Measurements from ENCODE around the gene SLC11A2. TPM values are rescaled to one million over a fixed set of nuclear protein-coding genes. Genes with fewer than 3 reads are reported as not detected.

Gene SLC11A2
- total RNA-seq, 1 donor from 2014 or later: 21.5 TPM

GRCh38 chr12:51036279-51036678 is 10.1 kb upstream of the SLC11A2 start:
- TF ChIP-seq CTCF (IDR thresholded peaks at IDR 0.05): no peak

GRCh38 chr12:51033457-51034089 is 7.4 kb upstream of the SLC11A2 start:
- no peak for DNase-seq (ENCODE audit: low spot score in 2 of 2)
- no peaks in the 10 kb centered on the region for H3K36me3 ChIP-seq
- H3K4me1 ChIP-seq: no peaks in the 10 kb centered on the region
- no peaks in the 10 kb centered on the region for H3K9me3 ChIP-seq
- TF ChIP-seq CTCF (IDR thresholded peaks at IDR 0.05): no peak
- no peak overlapping the region for H3K27ac ChIP-seq
- no peak overlapping the region for H3K4me3 ChIP-seq
- no peaks in the 10 kb centered on the region for H3K27me3 ChIP-seq
- intact Hi-C loops (cut with DNase I): no loop called here

More at GRCh38 chr12:51036279-51036678, 10.1 kb upstream of the SLC11A2 start:
- Histone ChIP-seq H3K27ac (no peak overlapping the region), H3K36me3 (no peaks in the 10 kb centered on the region), H3K9me3 (no peaks in the 10 kb centered on the region), H3K4me3 (no peak overlapping the region), H3K27me3 (no peaks in the 10 kb centered on the region), H3K4me1 (no peaks in the 10 kb centered on the region)
- intact Hi-C loops (cut with DNase I): no loop called here
- DNase-seq (ENCODE audit: low spot score in 2 of 2): no peak

DNA sequence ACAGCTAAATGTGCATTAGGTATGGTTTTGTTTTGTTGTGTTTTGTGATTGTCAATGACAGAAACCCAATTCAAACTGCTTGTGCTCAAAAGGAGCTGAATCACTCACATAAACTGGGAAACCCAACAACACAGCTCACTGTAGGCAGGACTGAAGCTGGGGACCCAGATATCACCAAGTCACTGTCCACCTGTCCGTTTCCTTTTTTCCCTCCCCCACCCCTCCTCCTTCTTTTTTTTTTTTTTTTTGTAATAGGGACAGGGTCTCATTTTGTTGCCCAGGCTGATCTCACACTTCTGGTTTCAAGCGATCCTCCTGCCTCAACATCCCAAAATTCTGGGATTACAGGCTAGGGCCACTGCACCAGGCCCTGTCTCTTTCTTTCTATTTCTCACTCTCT is 6.9 kb upstream of the SLC11A2 start:
- Histone ChIP-seq H3K27me3 (no peaks in the 10 kb centered on the region), H3K36me3 (no peaks in the 10 kb centered on the region), H3K4me3 (no peak overlapping the region), H3K9me3 (no peaks in the 10 kb centered on the region), H3K4me1 (no peaks in the 10 kb centered on the region), H3K27ac (no peak overlapping the region)
- DNase-seq (ENCODE audit: low spot score in 2 of 2): no peak
- TF ChIP-seq CTCF (IDR thresholded peaks at IDR 0.05): no peak
- intact Hi-C loops (cut with DNase I): no loop called here

DNA sequence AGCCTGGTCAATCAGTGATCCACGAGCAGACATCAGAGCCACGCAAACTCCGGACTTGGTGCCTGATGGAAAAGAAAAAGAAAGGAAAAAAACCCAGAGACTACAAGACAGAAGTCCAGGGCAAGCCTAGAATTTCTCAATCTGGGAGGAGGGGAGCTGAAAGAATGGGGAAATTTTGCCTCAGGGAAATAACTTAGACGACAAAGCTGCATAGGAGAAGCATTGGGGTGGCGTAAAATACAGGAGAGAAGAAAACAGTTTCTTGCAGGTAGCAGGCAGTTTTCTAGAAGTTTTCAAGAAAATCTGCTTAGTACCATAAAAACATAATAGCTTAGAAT is 2.6 kb upstream of the SLC11A2 start:
- no peaks in the 10 kb centered on the region for H3K36me3 ChIP-seq
- no peak for TF ChIP-seq CTCF (IDR thresholded peaks at IDR 0.05)
- intact Hi-C loops (cut with DNase I): loop anchor here (5.0 to 10.0 kb wide), 3 partner anchors 209 to 1406 kb away; partner anchors contain the start of genes DAZAP2, DIP2B and PRPF40B
- no peaks in the 10 kb centered on the region for H3K9me3 ChIP-seq
- DNase-seq (ENCODE audit: low spot score in 2 of 2): no peak
- no peak overlapping the region for H3K27ac ChIP-seq
- H3K4me3 ChIP-seq: no peak overlapping the region
- H3K4me1 ChIP-seq: peaks cover 2 to 5% of the 10 kb centered on the region in 2 donors
- no peaks in the 10 kb centered on the region for H3K27me3 ChIP-seq

- intact Hi-C loops (cut with DNase I): loop anchor here (5.0 to 10.0 kb wide), 3 partner anchors 209 to 1406 kb away; partner anchors contain the start of genes DAZAP2, DIP2B and PRPF40B
- Histone ChIP-seq H3K27ac (no peak overlapping the region), H3K4me1 (peaks cover 6 to 10% of the 10 kb centered on the region in 2 donors), H3K27me3 (no peaks in the 10 kb centered on the region), H3K36me3 (no peaks in the 10 kb centered on the region), H3K9me3 (no peaks in the 10 kb centered on the region), H3K4me3 (no peak overlapping the region)
- peak in 1 of 2 donors; percentile 63 for DNase-seq (ENCODE audit: low spot score in 2 of 2)
- peak in 2 of 3 experiments; percentile 15 to 45 for TF ChIP-seq CTCF (IDR thresholded peaks at IDR 0.05)
Observed at GRCh38 chr12:51028126-51028812, 2.1 kb upstream of the SLC11A2 start.
